GM21529 (cell line): ENCODE data around the gene FNDC3B.

Experiments used
- ATAC-seq: cut with Tn5 transposase; IDR thresholded peaks from one replicate; pipeline ENCODE4 v1.9.1; 2021; ENCODE audit not compliant: unreplicated experiment

The FNDC3B gene

GRCh38 chr3:172438186-172438585 lies 398.8 kb downstream of the FNDC3B start:
- no peak for ATAC-seq

GRCh38 chr3:172441581-172441980 lies 402.2 kb downstream of the FNDC3B start:
- no peak for ATAC-seq

GRCh38 chr3:172442606-172443005 lies 403.2 kb downstream of the FNDC3B start:
- ATAC-seq, result no peak

- ATAC-seq, result no peak
These were observed 405.4 kb downstream of the FNDC3B start for GRCh38 chr3:172444821-172445220.

GRCh38 chr3:172446198-172446597 lies 406.8 kb downstream of the FNDC3B start:
- ATAC-seq, result no peak

GRCh38 chr3:172447611-172448579 lies 408.5 kb downstream of the FNDC3B start, which contains the start of gene GHSR:
Gene GHSR (minus strand): TSS chr3:172448456. CDS start chr3:172448413, 43 bp downstream.
- no peak for ATAC-seq

- ATAC-seq, result no peak
These were observed 409.5 kb downstream of the FNDC3B start for GRCh38 chr3:172448661-172449465.

- ATAC-seq, result no peak
These were observed 410.2 kb downstream of the FNDC3B start for GRCh38 chr3:172449466-172450149.
